ENCODE results near the gene PLXNB3. TPM values are rescaled to one million over a fixed set of nuclear protein-coding genes. Genes with fewer than 3 reads are reported as not detected.

PLXNB3 gene
- total RNA-seq, 1 donor from 2014 or later: 4.3 TPM

- Mint-ChIP-seq H3K4me3 (no peak overlapping the region), H3K27ac (no peak overlapping the region), H3K27me3 (ENCODE audit: low read depth) (no peaks in the 10 kb centered on the region), H3K4me1 (peaks cover 11% of the 10 kb centered on the region), H3K9me3 (peaks cover 26% of the 10 kb centered on the region), H3K36me3 (peaks cover 25% of the 10 kb centered on the region)
- DNase-seq (ENCODE audit: low spot score in 2 of 2, unreplicated experiment in 2 of 2): no peak
- TF ChIP-seq CTCF (IDR thresholded peaks at IDR 0.05; ENCODE audit: unreplicated experiment): no peak
Measured at GRCh38 chrX:153731117-153731844, 32.8 kb upstream of the PLXNB3 start.

DNA sequence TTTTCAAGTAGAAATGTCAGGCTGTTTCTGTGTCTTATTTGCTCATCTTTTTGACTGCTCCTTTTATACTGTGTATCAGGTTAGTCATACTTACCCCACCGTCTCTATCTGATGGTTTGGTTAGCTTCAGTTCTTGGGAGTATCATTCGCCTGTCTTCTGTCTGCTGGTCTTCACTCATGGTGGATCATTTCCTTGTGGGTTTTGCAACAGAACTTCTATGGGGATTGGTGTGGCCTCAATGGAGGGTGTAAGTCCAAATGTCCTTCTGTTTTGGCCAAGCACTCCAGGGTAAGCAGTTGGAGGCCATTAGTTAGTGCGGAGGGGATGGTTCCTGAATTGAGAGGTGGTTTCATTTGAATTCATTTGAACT lies 32.2 kb upstream of the PLXNB3 start:
- H3K4me3 Mint-ChIP-seq: no peak overlapping the region
- H3K9me3 Mint-ChIP-seq: peaks cover 26% of the 10 kb centered on the region
- TF ChIP-seq CTCF (IDR thresholded peaks at IDR 0.05; ENCODE audit: unreplicated experiment): no peak
- H3K27me3 Mint-ChIP-seq (ENCODE audit: low read depth): no peaks in the 10 kb centered on the region
- peaks cover 9% of the 10 kb centered on the region for H3K4me1 Mint-ChIP-seq
- no peak overlapping the region for H3K27ac Mint-ChIP-seq
- no peak for DNase-seq (ENCODE audit: low spot score in 2 of 2, unreplicated experiment in 2 of 2)
- peaks cover 27% of the 10 kb centered on the region for H3K36me3 Mint-ChIP-seq

GRCh38 chrX:153732401-153732800 lies 31.6 kb upstream of the PLXNB3 start:
- TF ChIP-seq CTCF (IDR thresholded peaks at IDR 0.05; ENCODE audit: unreplicated experiment): no peak
- H3K4me3 Mint-ChIP-seq: no peak overlapping the region
- DNase-seq (ENCODE audit: low spot score in 2 of 2, unreplicated experiment in 2 of 2): no peak
- peaks cover 26% of the 10 kb centered on the region for H3K9me3 Mint-ChIP-seq
- H3K36me3 Mint-ChIP-seq: peaks cover 27% of the 10 kb centered on the region
- no peaks in the 10 kb centered on the region for H3K27me3 Mint-ChIP-seq (ENCODE audit: low read depth)
- peaks cover 3% of the 10 kb centered on the region for H3K4me1 Mint-ChIP-seq
- no peak overlapping the region for H3K27ac Mint-ChIP-seq

DNA sequence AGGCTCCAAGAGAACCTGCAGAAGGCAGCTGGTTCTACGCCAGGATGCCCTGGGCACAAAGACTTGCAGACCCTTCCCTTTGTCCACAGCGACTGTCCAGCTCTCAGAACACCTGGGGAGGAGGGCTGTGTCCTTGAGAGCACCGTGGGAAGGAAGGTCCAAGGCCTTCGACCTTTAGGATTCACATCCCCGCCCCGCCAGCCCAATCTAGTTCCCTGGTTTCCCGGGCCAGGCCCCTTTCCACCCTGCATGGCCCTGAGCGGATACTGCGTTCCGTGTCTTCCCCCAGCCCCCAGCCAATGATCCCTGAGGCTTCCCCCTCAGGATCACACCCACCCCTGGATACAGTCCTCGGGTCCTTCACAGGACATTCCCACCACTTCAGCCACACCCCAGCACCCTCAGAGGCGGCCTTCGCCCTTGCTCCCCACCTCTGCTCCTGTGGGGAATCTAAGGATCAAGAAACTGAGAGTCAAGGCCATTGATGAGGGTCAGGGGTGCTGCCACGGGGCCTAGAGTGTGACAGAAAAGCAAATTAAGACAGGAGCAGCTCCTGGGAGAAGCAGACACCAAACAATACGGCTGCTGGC lies 30.3 kb upstream of the PLXNB3 start:
- DNase-seq (ENCODE audit: low spot score in 2 of 2, unreplicated experiment in 2 of 2): no peak
- H3K27me3 Mint-ChIP-seq (ENCODE audit: low read depth): no peaks in the 10 kb centered on the region

DNA sequence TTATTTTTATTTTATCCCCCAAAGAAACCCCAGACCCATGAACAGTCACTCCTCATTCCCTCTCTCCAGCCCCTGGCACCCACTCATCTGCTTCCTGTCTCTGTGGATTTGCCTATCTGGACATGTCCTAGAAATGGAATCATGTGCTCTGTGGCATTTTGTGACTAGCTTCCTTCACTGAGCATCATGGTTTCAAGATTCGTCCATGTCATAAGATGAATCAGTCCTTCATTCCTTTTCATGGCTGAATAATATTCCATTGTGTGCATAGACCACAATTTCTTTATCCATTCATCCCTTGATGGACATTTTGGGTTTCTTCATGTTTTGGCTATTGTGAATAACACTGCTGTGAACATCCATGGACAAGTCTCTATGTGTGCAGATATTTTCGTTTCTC lies 29.2 kb upstream of the PLXNB3 start:
- no peak for DNase-seq (ENCODE audit: low spot score in 2 of 2, unreplicated experiment in 2 of 2)
- Mint-ChIP-seq H3K4me1 (no peaks in the 10 kb centered on the region), H3K9me3 (peaks cover 26% of the 10 kb centered on the region), H3K4me3 (no peak overlapping the region), H3K27me3 (ENCODE audit: low read depth) (no peaks in the 10 kb centered on the region), H3K36me3 (peaks cover 27% of the 10 kb centered on the region), H3K27ac (no peak overlapping the region)
- TF ChIP-seq CTCF (IDR thresholded peaks at IDR 0.05; ENCODE audit: unreplicated experiment): no peak

More for the DNA sequence above, 30.3 kb upstream of the PLXNB3 start:
- H3K27ac Mint-ChIP-seq: no peak overlapping the region
- H3K4me3 Mint-ChIP-seq: no peak overlapping the region
- peaks cover 27% of the 10 kb centered on the region for H3K36me3 Mint-ChIP-seq
- no peak for TF ChIP-seq CTCF (IDR thresholded peaks at IDR 0.05; ENCODE audit: unreplicated experiment)
- peaks cover 26% of the 10 kb centered on the region for H3K9me3 Mint-ChIP-seq
- no peaks in the 10 kb centered on the region for H3K4me1 Mint-ChIP-seq
